Fibroblast of lung (primary cell): Measurements from ENCODE around the gene MCF2L. TPM values are rescaled to one million over a fixed set of nuclear protein-coding genes. Genes with fewer than 3 reads are reported as not detected.

Experiments
- DNase-seq, 2 donors: peaks; one replicate each; pipeline versions ENCODE4 v3.0.0 to v3.0.0-alpha.2; 2010; ENCODE audit warnings: low read depth in 2 of 2
- H2AFZ ChIP-seq: 2 replicates; pipeline ENCODE4 v1.5.1; 2012; ENCODE audit warnings: low read length, control low read depth, inconsistent platforms
- H3K27ac ChIP-seq: 2 replicates; pipeline ENCODE4 v1.5.1; 2011; ENCODE audit warnings: low read length, control low read depth; ENCODE audit not compliant: insufficient read depth
- H3K27me3 ChIP-seq: 2 replicates; pipeline ENCODE4 v1.5.1; 2011; ENCODE audit warnings: mild to moderate bottlenecking, low read length; ENCODE audit not compliant: control insufficient read depth, insufficient read depth
- H3K36me3 ChIP-seq: 2 replicates; pipeline ENCODE4 v1.5.1; 2011; ENCODE audit warnings: low read length; ENCODE audit not compliant: control insufficient read depth, insufficient read depth
- H3K4me1 ChIP-seq: 2 replicates; pipeline ENCODE4 v1.5.1; 2011; ENCODE audit warnings: low read length; ENCODE audit not compliant: control insufficient read depth, insufficient read depth; ENCODE audit errors: extremely low read depth
- H3K4me2 ChIP-seq: 2 replicates; pipeline ENCODE4 v1.5.1; 2011; ENCODE audit warnings: low read length, control low read depth; ENCODE audit not compliant: insufficient read depth; ENCODE audit errors: extremely low read depth
- H3K4me3 ChIP-seq, 4 experiments: fragments of 200-600 bp in 1 of 4; sonication (generic) in 1 of 4; replicated peaks in 1 of 4; 2 replicates each; pipeline ENCODE4 v1.5.1; 2011 to 2016; ENCODE audit warnings: low read length in 4 of 4, low read depth in 3 of 4, mild to moderate bottlenecking in 3 of 4, control low read depth in 2 of 4, inconsistent platforms in 1 of 4, mixed read lengths in 1 of 4; ENCODE audit not compliant: insufficient read depth in 1 of 4; ENCODE audit errors: control extremely low read depth in 1 of 4
- H3K79me2 ChIP-seq: 2 replicates; pipeline ENCODE4 v1.5.1; 2012; ENCODE audit warnings: mild to moderate bottlenecking, low read length, inconsistent platforms; ENCODE audit not compliant: control insufficient read depth, insufficient read depth
- H3K9ac ChIP-seq: 2 replicates; pipeline ENCODE4 v1.5.1; 2011; ENCODE audit warnings: mild to moderate bottlenecking, low read length, control low read depth; ENCODE audit not compliant: insufficient read depth
- H3K9me3 ChIP-seq: 2 replicates; pipeline ENCODE4 v1.5.1; 2012; ENCODE audit warnings: low read depth, low read length; ENCODE audit not compliant: control insufficient read depth, insufficient read depth
- H4K20me1 ChIP-seq: 2 replicates; pipeline ENCODE4 v1.5.1; 2011; ENCODE audit warnings: low read length; ENCODE audit not compliant: control insufficient read depth, insufficient read depth; ENCODE audit errors: extremely low read depth
- EZH2 ChIP-seq: IDR thresholded peaks from 2 replicates; pipeline ENCODE4 v1.5.1; 2012; ENCODE audit warnings: low read length, control low read depth, mild to moderate bottlenecking; ENCODE audit errors: missing control alignments
- polyA plus RNA-seq, 2 donors: library from polyadenylated mRNA; depleted of rRNA in 1 of 2; stranded (reverse) in 1 of 2; unstranded in 1 of 2; fragments of >200 nt; gene quantifications; 2 replicates each; pipeline ENCODE4 v1.2.1, GENCODE V29; 2011 to 2012; ENCODE audit warnings: missing spikeins in 1 of 2
- total RNA-seq: library from RNA; depleted of rRNA; stranded (reverse); fragments of >200 nt; gene quantifications from 2 replicates; pipeline ENCODE4 v1.2.1, GENCODE V29; 2014
- TF ChIP-seq, protein P1 (sequence below), 2 donors: IDR thresholded peaks in 1 of 2; conservative IDR thresholded peaks in 1 of 2; 1 replicate in 1 of 2; 2 replicates in 1 of 2; pipeline ENCODE4 v1.5.1; 2011 to 2012; ENCODE audit warnings: low read length in 2 of 2, control low read depth in 1 of 2, inconsistent platforms in 1 of 2, low read depth in 1 of 2, mild to moderate bottlenecking in 1 of 2

The MCF2L gene
- total and polyA plus RNA-seq, 2 donors (not counting 1 experiment from before 2014, with no cell fraction given): 0.18 to 3.3 TPM

DNA sequence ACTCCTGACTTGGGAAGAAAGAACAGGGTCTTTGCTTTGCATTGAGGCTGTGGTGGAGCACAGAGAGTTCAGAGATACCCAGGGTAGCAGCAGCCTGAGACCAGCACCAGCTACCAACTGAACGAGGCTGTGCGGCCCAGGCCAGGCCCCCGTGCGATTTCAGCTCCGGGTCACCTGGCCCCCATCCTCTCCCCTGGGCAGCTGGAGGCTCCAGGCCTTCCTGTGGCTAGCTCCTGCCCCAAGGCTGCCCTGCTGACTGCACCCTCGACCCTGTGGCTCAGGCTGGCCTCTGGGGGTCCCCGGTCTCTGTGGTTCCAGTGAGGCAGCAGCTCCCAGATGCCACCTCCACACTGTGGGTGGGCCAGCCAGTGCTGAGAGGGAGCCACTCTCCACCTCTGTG lies 52.8 kb downstream of the MCF2L start:
- Histone ChIP-seq H3K4me3 (no peak overlapping the region), H3K27ac (no peak overlapping the region), H3K9me3 (no peaks in the 10 kb centered on the region), H3K4me1 (no peaks in the 10 kb centered on the region), H3K36me3 (no peaks in the 10 kb centered on the region), H3K27me3 (peaks cover 5% of the 10 kb centered on the region), H2AFZ (no peak overlapping the region), H4K20me1 (no peaks in the 10 kb centered on the region), H3K9ac (no peak overlapping the region), H3K79me2 (no peaks in the 10 kb centered on the region), H3K4me2 (no peak overlapping the region)
- no peak for TF ChIP-seq EZH2
- TF ChIP-seq, protein P1, sequence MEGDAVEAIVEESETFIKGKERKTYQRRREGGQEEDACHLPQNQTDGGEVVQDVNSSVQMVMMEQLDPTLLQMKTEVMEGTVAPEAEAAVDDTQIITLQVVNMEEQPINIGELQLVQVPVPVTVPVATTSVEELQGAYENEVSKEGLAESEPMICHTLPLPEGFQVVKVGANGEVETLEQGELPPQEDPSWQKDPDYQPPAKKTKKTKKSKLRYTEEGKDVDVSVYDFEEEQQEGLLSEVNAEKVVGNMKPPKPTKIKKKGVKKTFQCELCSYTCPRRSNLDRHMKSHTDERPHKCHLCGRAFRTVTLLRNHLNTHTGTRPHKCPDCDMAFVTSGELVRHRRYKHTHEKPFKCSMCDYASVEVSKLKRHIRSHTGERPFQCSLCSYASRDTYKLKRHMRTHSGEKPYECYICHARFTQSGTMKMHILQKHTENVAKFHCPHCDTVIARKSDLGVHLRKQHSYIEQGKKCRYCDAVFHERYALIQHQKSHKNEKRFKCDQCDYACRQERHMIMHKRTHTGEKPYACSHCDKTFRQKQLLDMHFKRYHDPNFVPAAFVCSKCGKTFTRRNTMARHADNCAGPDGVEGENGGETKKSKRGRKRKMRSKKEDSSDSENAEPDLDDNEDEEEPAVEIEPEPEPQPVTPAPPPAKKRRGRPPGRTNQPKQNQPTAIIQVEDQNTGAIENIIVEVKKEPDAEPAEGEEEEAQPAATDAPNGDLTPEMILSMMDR (conservative IDR thresholded peaks at IDR 0.05 in 1 of 2, IDR thresholded peaks at IDR 0.05 in 1 of 2; ENCODE audit: low read depth in 1 of 2, low read length in 2 of 2): no peak
- DNase-seq: no peak

- Histone ChIP-seq H3K36me3 (no peaks in the 10 kb centered on the region), H3K4me3 (no peak overlapping the region), H3K9ac (no peak overlapping the region), H2AFZ (no peak overlapping the region), H3K27me3 (peaks cover 5% of the 10 kb centered on the region), H4K20me1 (no peaks in the 10 kb centered on the region), H3K4me2 (no peak overlapping the region), H3K9me3 (no peaks in the 10 kb centered on the region), H3K4me1 (no peaks in the 10 kb centered on the region), H3K27ac (no peak overlapping the region), H3K79me2 (no peaks in the 10 kb centered on the region)
- DNase-seq: no peak
- TF ChIP-seq, protein P1 (conservative IDR thresholded peaks at IDR 0.05 in 1 of 2, IDR thresholded peaks at IDR 0.05 in 1 of 2; ENCODE audit: low read depth in 1 of 2, low read length in 2 of 2): no peak
- no peak for TF ChIP-seq EZH2
Measured at GRCh38 chr13:113022391-113022744, 53.4 kb downstream of the MCF2L start.

DNA sequence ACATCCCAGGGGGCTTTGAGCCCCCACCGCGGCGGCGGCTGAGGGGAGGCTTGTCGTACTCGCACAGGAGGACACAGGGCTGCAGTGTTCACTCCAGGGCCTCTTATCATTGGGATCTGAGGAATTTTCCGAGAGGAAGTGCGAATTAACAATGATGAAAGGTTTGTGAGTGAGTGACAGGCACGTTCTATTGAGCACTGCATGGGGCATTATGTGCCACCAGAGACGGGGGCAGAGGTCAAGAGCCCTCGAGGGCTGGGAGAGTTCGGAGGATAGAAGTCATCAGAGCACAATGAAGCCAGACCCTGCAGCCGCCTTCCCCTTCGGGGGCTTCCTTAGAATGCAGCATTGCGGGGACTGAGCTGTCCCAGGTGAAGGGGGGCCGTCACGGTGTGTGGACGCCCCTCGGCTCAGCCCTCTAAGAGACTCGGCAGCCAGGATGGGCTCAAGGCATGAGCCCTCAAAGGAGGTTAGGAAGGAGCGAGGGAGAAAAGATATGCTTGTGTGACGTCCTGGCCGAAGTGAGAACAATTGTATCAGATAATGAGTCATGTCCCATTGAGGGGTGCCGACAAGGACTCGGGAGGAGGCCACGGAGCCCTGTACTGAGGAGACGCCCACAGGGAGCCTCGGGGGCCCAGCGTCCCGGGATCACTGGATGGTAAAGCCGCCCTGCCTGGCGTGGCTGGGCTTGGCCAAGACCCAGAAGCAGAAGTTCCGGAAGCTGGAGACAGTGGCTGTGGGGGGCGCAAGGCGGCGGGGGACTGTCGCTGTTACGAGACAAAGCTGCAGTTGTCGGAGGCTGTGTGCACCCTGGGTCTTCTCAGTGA lies 53.9 kb downstream of the MCF2L start:
- no peak for TF ChIP-seq EZH2
- Histone ChIP-seq H3K27ac (no peak overlapping the region), H3K36me3 (no peaks in the 10 kb centered on the region), H3K4me1 (no peaks in the 10 kb centered on the region), H4K20me1 (no peaks in the 10 kb centered on the region), H3K9ac (no peak overlapping the region), H3K79me2 (no peaks in the 10 kb centered on the region), H2AFZ (no peak overlapping the region), H3K9me3 (no peaks in the 10 kb centered on the region), H3K27me3 (peaks cover 5% of the 10 kb centered on the region), H3K4me2 (no peak overlapping the region), H3K4me3 (no peak overlapping the region)
- peak in 1 of 2 donors; percentile 21 for DNase-seq
